Activated naive CD4-positive, alpha-beta T cell treated with anti-CD3 and anti-CD28 coated beads for 36 hours (primary cell): ENCODE data around the gene ELK1. TPM values are rescaled to one million over a fixed set of nuclear protein-coding genes. Genes with fewer than 3 reads are reported as not detected.

Experiments used
- CTCF ChIA-PET: fragments of 350-600 bp; sonication (Branson Sonifier 250); formaldehyde crosslinking; loops from one replicate; lab custom pipeline; 2021; ENCODE audit warnings: antibody characterized with exemption; lab: Charles Lee
- DNase-seq: peaks from one replicate; pipeline ENCODE4 v3.0.0-alpha.2; 2020
- H3K27ac Mint-ChIP-seq: one replicate; pipeline ENCODE4 v1.8.0; 2021; ENCODE audit warnings: mild to moderate bottlenecking, mixed read lengths
- H3K27me3 Mint-ChIP-seq: one replicate; pipeline ENCODE4 v1.8.0; 2021; ENCODE audit warnings: low read depth, mixed read lengths
- H3K36me3 Mint-ChIP-seq: one replicate; pipeline ENCODE4 v1.8.0; 2021; ENCODE audit warnings: low read depth, mixed read lengths
- H3K4me1 Mint-ChIP-seq: one replicate; pipeline ENCODE4 v1.8.0; 2021; ENCODE audit warnings: low read depth, mixed read lengths
- H3K4me3 Mint-ChIP-seq: one replicate; pipeline ENCODE4 v1.8.0; 2021; ENCODE audit warnings: mild to moderate bottlenecking, moderate library complexity, mixed read lengths
- H3K9me3 Mint-ChIP-seq: one replicate; pipeline ENCODE4 v1.8.0; 2021; ENCODE audit warnings: mixed read lengths
- intact Hi-C: fragments of 100-400 bp; cut with micrococcal nuclease; formaldehyde crosslinking; loops from one replicate; pipeline ENCODE4 v1.15.1; 2023
- microRNA-seq: library from miRNA; unstranded; fragments of <30 nt; microRNA quantifications from one replicate; pipeline ENCODE4 v1.2.0, GENCODE V29; 2022; ENCODE audit warnings: borderline microRNAs expressed, borderline replicate concordance
- total RNA-seq, 2 experiments: library from RNA; stranded (reverse); gene quantifications; one replicate each; pipeline ENCODE4 v1.2.3, GENCODE V29; 2021

ELK1 gene
- total RNA-seq, 2 experiments from 2014 or later: 58.1 to 58.8 TPM

- Mint-ChIP-seq H3K27me3 (no peaks in the 10 kb centered on the region), H3K9me3 (peaks cover 7% of the 10 kb centered on the region), H3K36me3 (peaks cover 7% of the 10 kb centered on the region), H3K4me1 (peaks cover 13% of the 10 kb centered on the region), H3K4me3 (no peak overlapping the region), H3K27ac (no peak overlapping the region)
- intact Hi-C loops: no loop called here
- no peak for DNase-seq
- CTCF ChIA-PET: interaction anchor here (0.6 kb wide), 1 partner anchor 379 kb away, joined by 4 read pairs; no protein-coding TSS in a partner anchor
Observed at GRCh38 chrX:47597222-47597621, 53.1 kb downstream of the ELK1 start.

GRCh38 chrX:47596256-47596655 is 54.1 kb downstream of the ELK1 start:
- Mint-ChIP-seq H3K36me3 (peaks cover 7% of the 10 kb centered on the region), H3K9me3 (peaks cover 7% of the 10 kb centered on the region), H3K4me1 (peaks cover 13% of the 10 kb centered on the region), H3K27ac (peak overlapping the region; percentile 73), H3K27me3 (no peaks in the 10 kb centered on the region), H3K4me3 (no peak overlapping the region)
- CTCF ChIA-PET: no interaction called here
- intact Hi-C loops: no loop called here
- DNase-seq: no peak

GRCh38 chrX:47595716-47596251 is 54.6 kb downstream of the ELK1 start:
- Mint-ChIP-seq H3K4me3 (no peak overlapping the region), H3K27me3 (no peaks in the 10 kb centered on the region)
- intact Hi-C loops: no loop called here

GRCh38 chrX:47593522-47593921 is 56.8 kb downstream of the ELK1 start:
- CTCF ChIA-PET: interaction anchor here (1.0 kb wide), 1 partner anchor 271 kb away, joined by 3 read pairs; no protein-coding TSS in a partner anchor
- H3K27ac Mint-ChIP-seq: no peak overlapping the region
- H3K9me3 Mint-ChIP-seq: peaks cover 7% of the 10 kb centered on the region
- no peak for DNase-seq
- intact Hi-C loops: no loop called here
- no peak overlapping the region for H3K4me3 Mint-ChIP-seq
- peaks cover 13% of the 10 kb centered on the region for H3K4me1 Mint-ChIP-seq
- H3K27me3 Mint-ChIP-seq: no peaks in the 10 kb centered on the region
- H3K36me3 Mint-ChIP-seq: peaks cover 7% of the 10 kb centered on the region

More at GRCh38 chrX:47595716-47596251, 54.6 kb downstream of the ELK1 start:
- Mint-ChIP-seq H3K27ac (peak overlapping the region; percentile 73), H3K9me3 (peaks cover 7% of the 10 kb centered on the region), H3K4me1 (peaks cover 13% of the 10 kb centered on the region), H3K36me3 (peaks cover 7% of the 10 kb centered on the region)
- CTCF ChIA-PET: no interaction called here
- no peak for DNase-seq

GRCh38 chrX:47590984-47591383 is 59.4 kb downstream of the ELK1 start:
- DNase-seq: no peak
- no peak overlapping the region for H3K27ac Mint-ChIP-seq
- intact Hi-C loops: no loop called here
- no peaks in the 10 kb centered on the region for H3K9me3 Mint-ChIP-seq
- peaks cover 8% of the 10 kb centered on the region for H3K4me1 Mint-ChIP-seq
- CTCF ChIA-PET: no interaction called here
- no peaks in the 10 kb centered on the region for H3K27me3 Mint-ChIP-seq
- no peak overlapping the region for H3K4me3 Mint-ChIP-seq
- no peaks in the 10 kb centered on the region for H3K36me3 Mint-ChIP-seq

- H3K4me3 Mint-ChIP-seq: no peak overlapping the region
- intact Hi-C loops: no loop called here
- H3K9me3 Mint-ChIP-seq: no peaks in the 10 kb centered on the region
- peaks cover 10% of the 10 kb centered on the region for H3K4me1 Mint-ChIP-seq
- H3K36me3 Mint-ChIP-seq: no peaks in the 10 kb centered on the region
- CTCF ChIA-PET: no interaction called here
- DNase-seq: no peak
- no peak overlapping the region for H3K27ac Mint-ChIP-seq
- H3K27me3 Mint-ChIP-seq: no peaks in the 10 kb centered on the region
Observed at GRCh38 chrX:47587906-47588735, 62.2 kb downstream of the ELK1 start.

- intact Hi-C loops: no loop called here
- CTCF ChIA-PET: interaction anchor here (0.6 kb wide), 1 partner anchor 51 kb away, joined by 6 read pairs; no protein-coding TSS in a partner anchor
- Mint-ChIP-seq H3K27me3 (no peaks in the 10 kb centered on the region), H3K27ac (no peak overlapping the region), H3K36me3 (no peaks in the 10 kb centered on the region), H3K4me1 (peaks cover 11% of the 10 kb centered on the region), H3K4me3 (no peak overlapping the region), H3K9me3 (no peaks in the 10 kb centered on the region)
- no peak for DNase-seq
Observed at GRCh38 chrX:47587091-47587891, 63.1 kb downstream of the ELK1 start.

GRCh38 chrX:47586043-47586787 is 64.1 kb downstream of the ELK1 start:
- CTCF ChIA-PET: interaction anchor here (0.6 kb wide), 1 partner anchor 50 kb away, joined by 6 read pairs; no protein-coding TSS in a partner anchor
- Mint-ChIP-seq H3K4me3 (no peak overlapping the region), H3K36me3 (no peaks in the 10 kb centered on the region), H3K27me3 (no peaks in the 10 kb centered on the region), H3K4me1 (peaks cover 22% of the 10 kb centered on the region), H3K9me3 (no peaks in the 10 kb centered on the region), H3K27ac (no peak overlapping the region)
- no peak for DNase-seq
- intact Hi-C loops: no loop called here

Small RNA genes lying within 50 kb of the gene (microRNA-seq; reads per million reads assigned to microRNA genes)
- gene MIR4769: not detected

Other genes with a start within 250 kb of the ELK1 start
- gene ZNF41, start 167.3 kb downstream of the ELK1 start, total RNA-seq: 1 to 10 TPM; 4.6 to 6.4 TPM
- gene ARAF, start 89.4 kb downstream of the ELK1 start, total RNA-seq: 10 to 100 TPM; 65.9 to 71.5 TPM
- gene TIMP1, start 68.1 kb downstream of the ELK1 start, total RNA-seq: 1 to 10 TPM; 6.7 to 9.4 TPM
- gene SYN1, start 30.7 kb downstream of the ELK1 start, total RNA-seq: under 1 TPM; 0.12 to 0.36 TPM
- gene CFP, start 20.6 kb downstream of the ELK1 start, total RNA-seq: 1 to 10 TPM; 5.1 to 6.8 TPM
- gene UXT, start 8.6 kb upstream of the ELK1 start, total RNA-seq: 100 to 1,000 TPM; 192 to 198 TPM
- 1 to 10 TPM; 5.8 to 7.2 TPM for gene ZNF81, start 186.3 kb upstream of the ELK1 start, total RNA-seq